Measurements from ENCODE around the gene SARM1.

DNA sequence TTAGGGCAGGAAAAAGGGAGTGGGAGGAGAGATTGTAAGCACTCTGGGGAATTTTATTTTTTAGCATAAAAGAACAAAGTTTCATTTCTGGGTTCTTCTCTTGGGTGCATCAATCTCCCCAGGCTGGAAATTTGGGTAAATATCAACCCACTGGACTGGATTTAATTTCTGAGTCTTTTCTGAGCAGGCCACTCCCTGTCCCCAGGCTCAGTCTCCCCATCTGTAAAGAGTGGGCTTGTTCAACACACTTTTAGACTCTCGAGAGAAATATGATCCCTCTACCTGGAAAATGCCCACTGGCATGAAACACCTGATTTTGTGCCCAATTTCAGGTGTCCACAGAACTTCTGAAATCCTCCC is 770 bp upstream of the SARM1 start:
- no peak for TF ChIP-seq EZH2 (IDR thresholded peaks at IDR 0.05; ENCODE audit: insufficient read depth, low read length)
- TF ChIP-seq, protein P1, sequence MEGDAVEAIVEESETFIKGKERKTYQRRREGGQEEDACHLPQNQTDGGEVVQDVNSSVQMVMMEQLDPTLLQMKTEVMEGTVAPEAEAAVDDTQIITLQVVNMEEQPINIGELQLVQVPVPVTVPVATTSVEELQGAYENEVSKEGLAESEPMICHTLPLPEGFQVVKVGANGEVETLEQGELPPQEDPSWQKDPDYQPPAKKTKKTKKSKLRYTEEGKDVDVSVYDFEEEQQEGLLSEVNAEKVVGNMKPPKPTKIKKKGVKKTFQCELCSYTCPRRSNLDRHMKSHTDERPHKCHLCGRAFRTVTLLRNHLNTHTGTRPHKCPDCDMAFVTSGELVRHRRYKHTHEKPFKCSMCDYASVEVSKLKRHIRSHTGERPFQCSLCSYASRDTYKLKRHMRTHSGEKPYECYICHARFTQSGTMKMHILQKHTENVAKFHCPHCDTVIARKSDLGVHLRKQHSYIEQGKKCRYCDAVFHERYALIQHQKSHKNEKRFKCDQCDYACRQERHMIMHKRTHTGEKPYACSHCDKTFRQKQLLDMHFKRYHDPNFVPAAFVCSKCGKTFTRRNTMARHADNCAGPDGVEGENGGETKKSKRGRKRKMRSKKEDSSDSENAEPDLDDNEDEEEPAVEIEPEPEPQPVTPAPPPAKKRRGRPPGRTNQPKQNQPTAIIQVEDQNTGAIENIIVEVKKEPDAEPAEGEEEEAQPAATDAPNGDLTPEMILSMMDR (IDR thresholded peaks at IDR 0.05; ENCODE audit: insufficient read depth, low read depth, low read length): no peak

Data from astrocyte (in vitro differentiated cells and primary cell).